Measurements from ENCODE around the gene MAPK8.
A peak's percentile ranks its signal among the peaks of the same experiment; 100 is the strongest.

The MAPK8 gene

GRCh38 chr10:48314107-48314506 is 7.6 kb downstream of the MAPK8 start:
- Histone ChIP-seq H3K18ac (ENCODE audit: low read length) (no peak overlapping the region), H3K4ac (ENCODE audit: low read depth, low read length) (no peak overlapping the region), H3K14ac (ENCODE audit: low read length) (no peak overlapping the region), H4K91ac (ENCODE audit: low read depth, low read length) (no peak overlapping the region), H3K9ac (ENCODE audit: low read length) (no peak overlapping the region), H3K4me2 (ENCODE audit: low read length) (no peak overlapping the region), H3K9me3 (ENCODE audit: insufficient read depth, low read depth, low read length) (no peaks in the 10 kb centered on the region), H4K8ac (ENCODE audit: low read depth, low read length) (no peak overlapping the region), H2BK120ac (ENCODE audit: insufficient read depth, low read length, poor library complexity) (no peak overlapping the region), H2BK12ac (ENCODE audit: low read length) (no peak overlapping the region), H3K4me3 (ENCODE audit: low read depth, low read length) (no peak overlapping the region), H3K27ac (ENCODE audit: low read depth, low read length) (no peak overlapping the region), H3K27me3 (ENCODE audit: insufficient read depth, low read length) (no peaks in the 10 kb centered on the region), H3K23ac (ENCODE audit: low read length) (no peak overlapping the region), H2AK5ac (ENCODE audit: low read length) (no peak overlapping the region), H2AFZ (ENCODE audit: insufficient read depth, low read length, poor library complexity) (no peak overlapping the region), H3K4me1 (ENCODE audit: control insufficient read depth in 1 of 2, insufficient read depth in 2 of 2, low read length in 2 of 2) (peaks cover 0 to 2% of the 10 kb centered on the region in 2 experiments), H3K79me2 (ENCODE audit: control insufficient read depth, insufficient read depth, low read length, poor library complexity) (no peaks in the 10 kb centered on the region), H3K79me1 (ENCODE audit: low read length) (no peaks in the 10 kb centered on the region), H3K36me3 (ENCODE audit: control insufficient read depth in 1 of 2, insufficient read depth in 2 of 2, low read length in 2 of 2) (peaks cover 1 to 2% of the 10 kb centered on the region in 2 experiments), H4K12ac (ENCODE audit: low read depth, low read length) (no peak overlapping the region), H2BK5ac (ENCODE audit: low read depth, low read length, poor library complexity) (no peak overlapping the region)
- no CpG with 5 or more reads among the region's 2 CpGs for WGBS (ENCODE audit: extremely low coverage, insufficient coverage, insufficient read length)
- DNase-seq = no peak

GRCh38 chr10:48316236-48316635 is 9.8 kb downstream of the MAPK8 start:
- H2BK120ac ChIP-seq (ENCODE audit: insufficient read depth, low read length, poor library complexity) = no peak overlapping the region
- peaks cover 0 to 2% of the 10 kb centered on the region in 2 experiments for H3K4me1 ChIP-seq (ENCODE audit: control insufficient read depth in 1 of 2, insufficient read depth in 2 of 2, low read length in 2 of 2)
- no peak overlapping the region for H4K91ac ChIP-seq (ENCODE audit: low read depth, low read length)
- no peak overlapping the region for H3K14ac ChIP-seq (ENCODE audit: low read length)
- no peak overlapping the region for H2BK5ac ChIP-seq (ENCODE audit: low read depth, low read length, poor library complexity)
- no peaks in the 10 kb centered on the region for H3K9me3 ChIP-seq (ENCODE audit: insufficient read depth, low read depth, low read length)
- no peak overlapping the region for H4K12ac ChIP-seq (ENCODE audit: low read depth, low read length)
- H3K27ac ChIP-seq (ENCODE audit: low read depth, low read length) = no peak overlapping the region
- H3K9ac ChIP-seq (ENCODE audit: low read length) = no peak overlapping the region
- no CpG with 5 or more reads among the region's 4 CpGs for WGBS (ENCODE audit: extremely low coverage, insufficient coverage, insufficient read length)
- H3K23ac ChIP-seq (ENCODE audit: low read length) = no peak overlapping the region
- no peaks in the 10 kb centered on the region for H3K27me3 ChIP-seq (ENCODE audit: insufficient read depth, low read length)
- no peak overlapping the region for H4K8ac ChIP-seq (ENCODE audit: low read depth, low read length)
- H3K4me2 ChIP-seq (ENCODE audit: low read length) = no peak overlapping the region
- H2BK12ac ChIP-seq (ENCODE audit: low read length) = no peak overlapping the region
- H3K18ac ChIP-seq (ENCODE audit: low read length) = no peak overlapping the region
- peak; percentile 67 to 73 for DNase-seq
- no peak overlapping the region for H3K4me3 ChIP-seq (ENCODE audit: low read depth, low read length)
- peaks cover 1 to 2% of the 10 kb centered on the region in 2 experiments for H3K36me3 ChIP-seq (ENCODE audit: control insufficient read depth in 1 of 2, insufficient read depth in 2 of 2, low read length in 2 of 2)
- H3K79me2 ChIP-seq (ENCODE audit: control insufficient read depth, insufficient read depth, low read length, poor library complexity) = no peaks in the 10 kb centered on the region
- H3K4ac ChIP-seq (ENCODE audit: low read depth, low read length) = peak overlapping the region; percentile 24
- no peaks in the 10 kb centered on the region for H3K79me1 ChIP-seq (ENCODE audit: low read length)
- no peak overlapping the region for H2AFZ ChIP-seq (ENCODE audit: insufficient read depth, low read length, poor library complexity)
- H2AK5ac ChIP-seq (ENCODE audit: low read length) = no peak overlapping the region

GRCh38 chr10:48317321-48317990 is 11.0 kb downstream of the MAPK8 start:
- Histone ChIP-seq H2AFZ (ENCODE audit: insufficient read depth, low read length, poor library complexity) (no peak overlapping the region), H3K36me3 (ENCODE audit: control insufficient read depth in 1 of 2, insufficient read depth in 2 of 2, low read length in 2 of 2) (peaks cover 1 to 2% of the 10 kb centered on the region in 2 experiments), H3K27me3 (ENCODE audit: insufficient read depth, low read length) (no peaks in the 10 kb centered on the region), H3K18ac (ENCODE audit: low read length) (no peak overlapping the region), H3K4me1 (ENCODE audit: control insufficient read depth in 1 of 2, insufficient read depth in 2 of 2, low read length in 2 of 2) (peaks cover 0 to 2% of the 10 kb centered on the region in 2 experiments), H2BK12ac (ENCODE audit: low read length) (no peak overlapping the region), H3K79me1 (ENCODE audit: low read length) (no peaks in the 10 kb centered on the region), H2BK120ac (ENCODE audit: insufficient read depth, low read length, poor library complexity) (no peak overlapping the region), H4K91ac (ENCODE audit: low read depth, low read length) (no peak overlapping the region), H3K9me3 (ENCODE audit: insufficient read depth, low read depth, low read length) (no peaks in the 10 kb centered on the region), H4K8ac (ENCODE audit: low read depth, low read length) (no peak overlapping the region), H4K12ac (ENCODE audit: low read depth, low read length) (no peak overlapping the region), H3K4ac (ENCODE audit: low read depth, low read length) (peak overlapping the region; percentile 27), H3K4me2 (ENCODE audit: low read length) (no peak overlapping the region), H3K27ac (ENCODE audit: low read depth, low read length) (no peak overlapping the region), H3K4me3 (ENCODE audit: low read depth, low read length) (no peak overlapping the region), H3K14ac (ENCODE audit: low read length) (no peak overlapping the region), H3K9ac (ENCODE audit: low read length) (no peak overlapping the region), H3K79me2 (ENCODE audit: control insufficient read depth, insufficient read depth, low read length, poor library complexity) (no peaks in the 10 kb centered on the region), H3K23ac (ENCODE audit: low read length) (no peak overlapping the region), H2AK5ac (ENCODE audit: low read length) (no peak overlapping the region), H2BK5ac (ENCODE audit: low read depth, low read length, poor library complexity) (no peak overlapping the region)
- no peak for DNase-seq
- whole genome bisulfite sequencing (ENCODE audit: extremely low coverage, insufficient coverage, insufficient read length) = no CpG with 5 or more reads among the region's 8 CpGs

- Histone ChIP-seq H3K79me1 (ENCODE audit: low read length) (no peaks in the 10 kb centered on the region), H2BK5ac (ENCODE audit: low read depth, low read length, poor library complexity) (no peak overlapping the region), H3K23ac (ENCODE audit: low read length) (no peak overlapping the region), H3K4me2 (ENCODE audit: low read length) (no peak overlapping the region), H4K8ac (ENCODE audit: low read depth, low read length) (no peak overlapping the region), H3K4ac (ENCODE audit: low read depth, low read length) (no peak overlapping the region), H2BK120ac (ENCODE audit: insufficient read depth, low read length, poor library complexity) (no peak overlapping the region), H3K36me3 (ENCODE audit: control insufficient read depth in 1 of 2, insufficient read depth in 2 of 2, low read length in 2 of 2) (no peaks in the 10 kb centered on the region), H4K91ac (ENCODE audit: low read depth, low read length) (no peak overlapping the region), H2BK12ac (ENCODE audit: low read length) (no peak overlapping the region), H4K12ac (ENCODE audit: low read depth, low read length) (no peak overlapping the region), H2AFZ (ENCODE audit: insufficient read depth, low read length, poor library complexity) (no peak overlapping the region), H2AK5ac (ENCODE audit: low read length) (no peak overlapping the region), H3K27me3 (ENCODE audit: insufficient read depth, low read length) (no peaks in the 10 kb centered on the region), H3K79me2 (ENCODE audit: control insufficient read depth, insufficient read depth, low read length, poor library complexity) (no peaks in the 10 kb centered on the region), H3K4me3 (ENCODE audit: low read depth, low read length) (no peak overlapping the region), H3K9ac (ENCODE audit: low read length) (no peak overlapping the region), H3K14ac (ENCODE audit: low read length) (no peak overlapping the region), H3K9me3 (ENCODE audit: insufficient read depth, low read depth, low read length) (no peaks in the 10 kb centered on the region), H3K18ac (ENCODE audit: low read length) (no peak overlapping the region), H3K27ac (ENCODE audit: low read depth, low read length) (no peak overlapping the region), H3K4me1 (ENCODE audit: control insufficient read depth in 1 of 2, insufficient read depth in 2 of 2, low read length in 2 of 2) (peaks cover 0 to 2% of the 10 kb centered on the region in 2 experiments)
- DNase-seq = peak in 1 of 2 donors; percentile 57
- WGBS (ENCODE audit: extremely low coverage, insufficient coverage, insufficient read length) = no CpG with 5 or more reads among the region's 3 CpGs
These were observed 15.5 kb downstream of the MAPK8 start for GRCh38 chr10:48322017-48322416.
